Progenitor cell of endocrine pancreas (in vitro differentiated cells): ENCODE measurements around the gene ZKSCAN3. TPM values are rescaled to one million over a fixed set of nuclear protein-coding genes. Genes with fewer than 3 reads are reported as not detected.

Experiments
- DNase-seq: peaks from one replicate; pipeline ENCODE4 v3.0.0; 2021; ENCODE audit warnings: low spot score; ENCODE audit not compliant: unreplicated experiment
- H3K27ac Mint-ChIP-seq: 2 replicates; pipeline ENCODE4 v1.8.0; 2021; ENCODE audit warnings: mild to moderate bottlenecking, moderate library complexity, mixed read lengths
- H3K27me3 Mint-ChIP-seq: 2 replicates; pipeline ENCODE4 v1.8.0; 2021; ENCODE audit warnings: mixed read lengths
- H3K36me3 Mint-ChIP-seq: 2 replicates; pipeline ENCODE4 v1.8.0; 2022; ENCODE audit warnings: mixed read lengths; ENCODE audit not compliant: insufficient read depth
- H3K4me1 Mint-ChIP-seq: 2 replicates; pipeline ENCODE4 v1.8.0; 2021; ENCODE audit warnings: low read depth, mixed read lengths
- H3K4me3 Mint-ChIP-seq: 2 replicates; pipeline ENCODE4 v1.8.0; 2021; ENCODE audit warnings: low read depth, mild to moderate bottlenecking, moderate library complexity, mixed read lengths
- H3K9me3 Mint-ChIP-seq: 2 replicates; pipeline ENCODE4 v1.8.0; 2021; ENCODE audit warnings: low read depth, mixed read lengths
- CTCF ChIP-seq: fragments of 200-600 bp; sonication (generic); IDR thresholded peaks from one replicate; pipeline ENCODE4 v1.5.0; 2021; ENCODE audit warnings: antibody characterized with exemption, mild to moderate bottlenecking; ENCODE audit not compliant: unreplicated experiment
- total RNA-seq: library from RNA; stranded (reverse); gene quantifications from 2 replicates; pipeline ENCODE4 v1.2.1, GENCODE V29; 2021

Gene ZKSCAN3
- total RNA-seq, 1 donor from 2014 or later, result 19.7 TPM

GRCh38 chr6:28333047-28333446 is 16.7 kb upstream of the ZKSCAN3 start:
- Mint-ChIP-seq H3K36me3 (peaks cover 20% of the 10 kb centered on the region), H3K27ac (peak overlapping the region; percentile 25), H3K27me3 (no peaks in the 10 kb centered on the region), H3K4me3 (no peak overlapping the region), H3K4me1 (peaks cover 7% of the 10 kb centered on the region), H3K9me3 (peaks cover 37% of the 10 kb centered on the region)
- no peak for DNase-seq
- no peak for TF ChIP-seq CTCF

GRCh38 chr6:28333599-28334018 is 16.1 kb upstream of the ZKSCAN3 start:
- Mint-ChIP-seq H3K4me3 (no peak overlapping the region), H3K4me1 (peaks cover 7% of the 10 kb centered on the region), H3K27me3 (no peaks in the 10 kb centered on the region), H3K36me3 (peaks cover 20% of the 10 kb centered on the region), H3K27ac (peak overlapping the region; percentile 25), H3K9me3 (peaks cover 37% of the 10 kb centered on the region)
- no peak for DNase-seq
- no peak for TF ChIP-seq CTCF

GRCh38 chr6:28334286-28335039 is 15.3 kb upstream of the ZKSCAN3 start:
- TF ChIP-seq CTCF, result no peak
- Mint-ChIP-seq H3K27me3 (no peaks in the 10 kb centered on the region), H3K4me3 (no peak overlapping the region), H3K36me3 (peaks cover 12% of the 10 kb centered on the region), H3K4me1 (peaks cover 7% of the 10 kb centered on the region), H3K27ac (no peak overlapping the region), H3K9me3 (peaks cover 29% of the 10 kb centered on the region)
- no peak for DNase-seq

- TF ChIP-seq CTCF, result no peak
- H3K36me3 Mint-ChIP-seq, result peaks cover 9% of the 10 kb centered on the region
- peaks cover 7% of the 10 kb centered on the region for H3K4me1 Mint-ChIP-seq
- no peak for DNase-seq
- H3K4me3 Mint-ChIP-seq, result no peak overlapping the region
- peaks cover 25% of the 10 kb centered on the region for H3K9me3 Mint-ChIP-seq
- H3K27ac Mint-ChIP-seq, result no peak overlapping the region
- no peaks in the 10 kb centered on the region for H3K27me3 Mint-ChIP-seq
Observed at GRCh38 chr6:28335040-28335563, 14.6 kb upstream of the ZKSCAN3 start.

GRCh38 chr6:28335564-28336283 is 14.0 kb upstream of the ZKSCAN3 start, which contains the start of gene ZSCAN31:
ZSCAN31 (minus strand) TSS chr6:28336148; CDS start chr6:28329683, 6,465 bp downstream.
- no peaks in the 10 kb centered on the region for H3K27me3 Mint-ChIP-seq
- no peak for TF ChIP-seq CTCF
- no peak within 1 kb of the TSS for H3K4me3 Mint-ChIP-seq
- H3K36me3 Mint-ChIP-seq, result peaks cover 7% of the 10 kb centered on the region
- peaks cover 7% of the 10 kb centered on the region for H3K4me1 Mint-ChIP-seq
- H3K27ac Mint-ChIP-seq, result no peak within 1 kb of the TSS
- H3K9me3 Mint-ChIP-seq, result peaks cover 20% of the 10 kb centered on the region
- peak; percentile 74 for DNase-seq
